Karpas-422 (cell line): Measurements from ENCODE around the gene CD300A. TPM values are rescaled to one million over a fixed set of nuclear protein-coding genes. Genes with fewer than 3 reads are reported as not detected.

ENCODE experiments used
- DNase-seq: peaks from one replicate; pipeline ENCODE4 v3.0.0-alpha.2; 2015
- H2AFZ ChIP-seq: fragments of 200-600 bp; sonication (generic); 2 replicates; pipeline ENCODE4 v1.6.1; 2014; ENCODE audit warnings: antibody characterized with exemption, low read length, mixed read lengths
- H3K27ac ChIP-seq: fragments of 200-600 bp; sonication (generic); 2 replicates; pipeline ENCODE4 v1.5.1; 2014; ENCODE audit warnings: mild to moderate bottlenecking, low read length, moderate library complexity
- H3K27me3 ChIP-seq: fragments of 200-600 bp; sonication (generic); 2 replicates; pipeline ENCODE4 v1.6.1; 2014; ENCODE audit warnings: low read length, mixed read lengths
- H3K36me3 ChIP-seq: fragments of 200-600 bp; sonication (generic); 2 replicates; pipeline ENCODE4 v1.6.1; 2014; ENCODE audit warnings: low read length, mixed read lengths; ENCODE audit not compliant: insufficient read depth
- H3K4me1 ChIP-seq: fragments of 200-600 bp; sonication (generic); 2 replicates; pipeline ENCODE4 v1.6.1; 2014; ENCODE audit warnings: mild to moderate bottlenecking, low read length, mixed read lengths
- H3K4me2 ChIP-seq: fragments of 200-600 bp; sonication (generic); 2 replicates; pipeline ENCODE4 v1.6.1; 2014; ENCODE audit warnings: low read length, low read depth, mild to moderate bottlenecking; ENCODE audit not compliant: poor library complexity, severe bottlenecking
- H3K4me3 ChIP-seq: fragments of 200-600 bp; sonication (generic); 2 replicates; pipeline ENCODE4 v1.5.1; 2014; ENCODE audit warnings: mild to moderate bottlenecking, antibody characterized with exemption, low read length, mixed read lengths
- H3K79me2 ChIP-seq: fragments of 200-600 bp; sonication (generic); 2 replicates; pipeline ENCODE4 v1.6.1; 2014; ENCODE audit warnings: mild to moderate bottlenecking, low read length, mixed read lengths
- H3K9ac ChIP-seq: fragments of 200-600 bp; sonication (generic); 2 replicates; pipeline ENCODE4 v1.6.0; 2014; ENCODE audit warnings: low read length
- H3K9me2 ChIP-seq: fragments of 200-600 bp; sonication (generic), shearing (Covaris generic); replicated peaks from 2 replicates; pipeline ENCODE4 v1.6.0; 2014; ENCODE audit warnings: mild to moderate bottlenecking, low read length, moderate library complexity; ENCODE audit not compliant: insufficient read depth
- H3K9me3 ChIP-seq: fragments of 300-700, 200-600 bp; sonication (generic); 2 replicates; pipeline ENCODE4 v1.6.1; 2014; ENCODE audit warnings: low read length, mixed read lengths
- H4K20me1 ChIP-seq: fragments of 200-600 bp; sonication (generic); 2 replicates; pipeline ENCODE4 v1.6.1; 2014; ENCODE audit warnings: mild to moderate bottlenecking, antibody characterized with exemption, low read length, low read depth; ENCODE audit not compliant: insufficient read depth
- total RNA-seq: library from RNA; depleted of rRNA; stranded (reverse); fragments of >200 nt; shearing (Covaris generic); gene quantifications from 2 replicates; pipeline ENCODE4 v1.2.3, GENCODE V29; 2014; ENCODE audit warnings: low replicate concordance

The CD300A gene
- total RNA-seq, 1 experiment from 2014 or later, result not detected

DNA sequence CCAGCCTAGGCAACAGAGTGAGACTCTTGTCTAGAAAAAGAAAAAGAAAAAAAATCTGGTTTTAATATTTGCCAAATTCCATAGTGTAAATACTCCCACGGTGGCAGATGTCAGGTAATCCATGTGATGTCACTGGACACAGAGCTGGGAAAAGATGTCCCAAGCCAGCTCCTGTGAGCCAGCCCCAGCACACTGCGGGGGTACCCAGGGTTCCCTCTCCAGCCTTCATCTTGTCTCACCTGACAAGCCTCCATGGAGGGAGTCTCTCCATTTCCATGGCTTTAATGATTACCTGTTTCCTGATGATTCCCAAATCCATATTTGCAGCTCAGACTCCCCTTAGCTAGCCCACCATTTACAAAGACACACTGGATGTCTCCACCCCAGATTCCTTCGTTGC lies 60.2 kb downstream of the CD300A start:
- Histone ChIP-seq H3K36me3 (no peaks in the 10 kb centered on the region), H3K9me3 (no peaks in the 10 kb centered on the region), H3K4me1 (peaks cover 3% of the 10 kb centered on the region; the same call in 1 of the 2 replicates), H3K79me2 (no peaks in the 10 kb centered on the region), H3K27me3 (no peaks in the 10 kb centered on the region; the same call in 1 of the 2 replicates), H3K4me2 (no peak overlapping the region), H2AFZ (no peak overlapping the region), H3K9ac (no peak overlapping the region), H3K27ac (no peak overlapping the region), H3K9me2 (no peaks in the 10 kb centered on the region), H3K4me3 (no peak overlapping the region), H4K20me1 (no peaks in the 10 kb centered on the region)
- DNase-seq, result no peak

DNA sequence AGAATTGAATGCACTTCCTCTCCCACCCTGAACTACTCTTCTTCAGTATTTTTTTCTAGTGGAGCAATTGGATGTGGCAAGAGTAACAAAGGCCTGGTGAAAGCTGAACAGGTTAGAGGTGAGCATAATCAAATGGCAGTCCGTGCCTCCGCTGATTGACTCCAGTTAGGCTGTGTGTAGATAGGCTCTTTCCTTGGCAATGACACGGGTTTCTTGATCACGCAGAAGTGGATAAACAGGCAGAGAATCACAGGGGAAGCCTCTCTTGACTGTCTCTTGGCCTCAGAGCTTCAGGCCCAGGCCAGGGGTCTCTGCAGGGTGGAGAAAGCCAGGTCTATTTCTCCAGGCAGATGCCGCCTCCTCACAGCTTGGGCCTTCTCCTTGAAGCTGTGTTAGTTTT lies 60.6 kb downstream of the CD300A start:
- H3K79me2 ChIP-seq, result no peaks in the 10 kb centered on the region
- no peaks in the 10 kb centered on the region for H3K36me3 ChIP-seq
- H3K9me2 ChIP-seq, result no peaks in the 10 kb centered on the region
- H2AFZ ChIP-seq, result no peak overlapping the region
- no peak overlapping the region for H3K4me3 ChIP-seq
- H3K4me2 ChIP-seq, result no peak overlapping the region
- H4K20me1 ChIP-seq, result no peaks in the 10 kb centered on the region
- DNase-seq, result no peak
- H3K27ac ChIP-seq, result no peak overlapping the region
- no peaks in the 10 kb centered on the region; the same call in 1 of the 2 replicates for H3K27me3 ChIP-seq
- H3K9me3 ChIP-seq, result no peaks in the 10 kb centered on the region
- H3K4me1 ChIP-seq, result peaks cover 5% of the 10 kb centered on the region; the same call in 1 of the 2 replicates
- no peak overlapping the region for H3K9ac ChIP-seq

DNA sequence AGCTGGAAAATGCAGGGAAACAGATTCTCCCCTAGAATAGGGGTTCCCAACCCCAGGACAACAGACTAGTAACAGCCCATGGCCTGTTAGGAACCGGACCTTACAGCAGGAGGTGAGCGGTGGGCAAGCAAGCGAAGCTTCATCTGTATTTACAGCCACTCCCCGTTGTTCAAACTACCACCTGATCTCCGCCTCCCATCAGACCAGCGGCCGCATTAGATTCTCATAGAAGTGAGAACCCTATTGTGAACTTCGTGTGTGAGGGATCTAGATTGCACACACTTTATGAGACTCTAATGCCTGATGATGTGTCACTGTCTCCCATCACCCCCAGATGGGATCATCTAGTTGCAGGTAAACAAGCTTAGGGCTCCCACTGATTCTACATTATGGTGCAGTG lies 61.3 kb downstream of the CD300A start:
- H3K36me3 ChIP-seq, result no peaks in the 10 kb centered on the region
- H3K79me2 ChIP-seq, result no peaks in the 10 kb centered on the region
- no peak overlapping the region for H3K9ac ChIP-seq
- no peak overlapping the region for H3K4me2 ChIP-seq
- H3K9me3 ChIP-seq, result no peaks in the 10 kb centered on the region
- H2AFZ ChIP-seq, result no peak overlapping the region
- no peaks in the 10 kb centered on the region; the same call in 1 of the 2 replicates for H3K27me3 ChIP-seq
- no peak overlapping the region for H3K4me3 ChIP-seq
- H3K27ac ChIP-seq, result no peak overlapping the region
- H3K9me2 ChIP-seq, result no peaks in the 10 kb centered on the region
- peaks cover 5% of the 10 kb centered on the region; the same call in 1 of the 2 replicates for H3K4me1 ChIP-seq
- no peaks in the 10 kb centered on the region for H4K20me1 ChIP-seq
- no peak for DNase-seq

DNA sequence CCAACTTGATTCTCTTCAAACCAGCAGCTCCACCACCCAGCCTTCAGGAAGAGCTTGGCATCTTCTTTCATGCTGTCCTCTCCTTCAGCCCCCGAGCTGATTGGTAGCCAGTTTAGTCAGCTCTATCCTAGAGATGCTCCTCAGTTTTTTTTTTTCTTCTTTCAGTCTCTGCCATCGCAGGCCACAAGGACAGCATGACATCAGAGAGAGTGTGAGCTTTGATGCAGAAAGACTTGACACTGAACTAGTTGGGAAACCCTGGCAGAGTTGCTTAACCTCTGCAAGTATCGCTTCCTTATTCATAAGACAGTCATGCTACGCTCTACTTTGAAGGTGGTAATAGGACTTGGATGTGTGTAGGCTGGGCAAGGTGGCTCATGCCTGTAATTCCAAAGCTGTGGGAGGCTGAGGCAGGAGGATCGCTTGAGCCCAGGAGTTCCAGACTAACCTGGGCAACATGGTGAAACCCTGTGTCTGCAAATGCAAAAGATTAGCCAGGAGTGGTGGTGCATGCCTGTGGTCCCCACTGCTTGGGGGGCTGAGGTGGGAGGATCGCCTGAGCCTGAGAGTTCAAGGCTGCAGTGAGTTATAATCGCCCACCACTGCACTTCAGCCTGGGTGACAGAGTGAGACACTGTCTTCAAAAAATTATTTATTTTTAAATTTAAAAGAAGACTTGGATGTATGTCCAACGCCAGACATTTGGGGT lies 62.2 kb downstream of the CD300A start:
- Histone ChIP-seq H3K9me3 (no peaks in the 10 kb centered on the region), H3K27me3 (no peaks in the 10 kb centered on the region), H3K4me3 (no peak overlapping the region), H3K27ac (no peak overlapping the region), H3K4me1 (peaks cover 5% of the 10 kb centered on the region; the same call in 1 of the 2 replicates), H2AFZ (no peak overlapping the region), H3K9ac (no peak overlapping the region), H3K4me2 (no peak overlapping the region), H3K79me2 (no peaks in the 10 kb centered on the region), H4K20me1 (no peaks in the 10 kb centered on the region), H3K36me3 (no peaks in the 10 kb centered on the region), H3K9me2 (no peaks in the 10 kb centered on the region)
- peak; percentile 61 for DNase-seq

DNA sequence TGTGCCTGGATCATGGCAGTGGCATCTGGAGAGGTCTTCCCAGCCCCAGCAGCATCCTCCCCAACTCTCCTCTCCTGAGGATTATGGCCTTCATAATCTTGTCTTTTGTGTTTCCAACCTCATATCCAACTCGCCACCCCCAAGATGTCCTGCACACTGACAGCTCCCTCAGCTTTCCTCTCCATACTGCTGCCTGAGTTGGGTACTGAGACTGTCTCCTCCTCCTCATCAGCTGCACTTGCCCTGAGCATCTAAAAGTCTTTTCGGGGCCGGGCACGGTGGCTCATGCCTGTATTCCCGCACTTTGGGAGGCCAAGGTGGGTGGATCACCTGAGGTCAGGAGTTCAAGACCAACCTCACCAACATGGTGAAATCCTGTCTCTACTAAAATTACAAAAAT lies 62.8 kb downstream of the CD300A start:
- Histone ChIP-seq H3K27me3 (no peaks in the 10 kb centered on the region), H3K4me1 (peaks cover 5% of the 10 kb centered on the region; the same call in 1 of the 2 replicates), H3K9me2 (no peaks in the 10 kb centered on the region), H3K4me3 (no peak overlapping the region), H3K36me3 (no peaks in the 10 kb centered on the region), H3K79me2 (no peaks in the 10 kb centered on the region), H3K9ac (no peak overlapping the region), H3K27ac (no peak overlapping the region), H3K9me3 (no peaks in the 10 kb centered on the region), H4K20me1 (no peaks in the 10 kb centered on the region), H3K4me2 (no peak overlapping the region), H2AFZ (no peak overlapping the region)
- DNase-seq, result no peak

GRCh38 chr17:74530831-74531150 lies 64.4 kb downstream of the CD300A start:
- H3K4me3 ChIP-seq, result no peak overlapping the region
- no peak for DNase-seq
- H3K4me2 ChIP-seq, result no peak overlapping the region
- no peak overlapping the region for H3K9ac ChIP-seq
- H3K27ac ChIP-seq, result no peak overlapping the region
- no peaks in the 10 kb centered on the region for H3K9me2 ChIP-seq
- H3K79me2 ChIP-seq, result no peaks in the 10 kb centered on the region
- no peak overlapping the region for H2AFZ ChIP-seq
- no peaks in the 10 kb centered on the region for H3K36me3 ChIP-seq
- H3K27me3 ChIP-seq, result no peaks in the 10 kb centered on the region
- peaks cover 5% of the 10 kb centered on the region; the same call in 1 of the 2 replicates for H3K4me1 ChIP-seq
- no peaks in the 10 kb centered on the region for H3K9me3 ChIP-seq
- no peaks in the 10 kb centered on the region for H4K20me1 ChIP-seq

DNA sequence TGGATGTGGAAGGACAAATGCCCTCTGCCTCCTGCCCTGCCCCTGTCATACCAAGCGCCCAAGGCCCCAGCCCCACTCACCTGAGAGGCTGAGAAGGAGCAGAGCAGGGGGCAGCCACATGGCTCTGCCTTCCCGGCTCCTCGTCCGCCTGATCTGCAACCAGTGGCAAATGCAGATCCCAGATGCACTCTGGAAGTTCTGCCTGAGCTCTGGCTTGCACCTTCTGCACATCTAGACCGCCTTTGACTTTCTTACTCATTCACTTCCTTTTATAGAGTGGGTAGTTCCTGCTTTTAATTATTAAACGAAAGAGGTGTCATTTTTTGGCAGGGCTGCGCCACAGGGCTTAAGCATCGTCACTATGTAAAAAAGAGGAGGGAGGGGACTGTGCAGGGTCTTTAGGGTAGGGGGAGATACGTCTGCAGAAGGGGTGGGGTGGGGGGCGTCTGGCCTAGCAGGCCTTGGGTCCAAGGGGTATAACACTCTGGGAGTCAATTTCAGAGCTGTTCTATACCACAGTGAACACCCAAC lies 64.9 kb downstream of the CD300A start, which contains the start of gene CD300LB:
Gene CD300LB (minus strand): TSS at position 245 of the 531 bp plus-strand sequence. CDS start 125 bp downstream, at position 120.
- Histone ChIP-seq H3K4me3 (no peak within 1 kb of the TSS), H3K36me3 (no peaks in the 10 kb centered on the region), H3K27me3 (no peaks in the 10 kb centered on the region), H3K79me2 (no peaks in the 10 kb centered on the region), H3K27ac (no peak within 1 kb of the TSS), H4K20me1 (no peaks in the 10 kb centered on the region), H3K9ac (no peak within 1 kb of the TSS), H2AFZ (no peak within 1 kb of the TSS), H3K9me3 (no peaks in the 10 kb centered on the region), H3K9me2 (no peaks in the 10 kb centered on the region), H3K4me2 (no peak within 1 kb of the TSS), H3K4me1 (peaks cover 5% of the 10 kb centered on the region; the same call in 1 of the 2 replicates)
- no peak for DNase-seq

DNA sequence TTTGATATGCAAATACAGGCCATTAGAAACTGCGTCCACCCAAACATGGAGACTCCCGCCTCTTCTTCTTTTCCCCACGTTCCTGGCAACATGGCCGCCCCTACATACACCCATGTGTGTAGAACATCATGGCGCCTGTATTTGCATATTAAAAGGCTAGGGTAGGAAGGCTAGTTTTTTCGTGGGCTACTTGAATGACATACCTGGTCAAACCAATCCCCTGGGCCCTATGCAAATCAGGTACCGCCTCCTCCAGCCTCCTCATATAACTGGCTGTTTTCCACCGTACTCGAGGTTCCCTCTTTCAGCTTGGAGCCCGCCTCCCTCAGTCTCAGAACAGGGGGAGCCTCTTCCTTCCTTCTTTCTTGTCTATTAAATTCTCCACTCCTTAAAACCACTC lies 65.7 kb downstream of the CD300A start:
- Histone ChIP-seq H3K4me2 (no peak overlapping the region), H3K9ac (no peak overlapping the region), H3K9me2 (no peaks in the 10 kb centered on the region), H3K9me3 (no peaks in the 10 kb centered on the region), H3K4me1 (peaks cover 5% of the 10 kb centered on the region; the same call in 1 of the 2 replicates), H3K36me3 (no peaks in the 10 kb centered on the region), H3K79me2 (no peaks in the 10 kb centered on the region), H3K4me3 (no peak overlapping the region), H3K27ac (no peak overlapping the region), H2AFZ (no peak overlapping the region), H4K20me1 (no peaks in the 10 kb centered on the region), H3K27me3 (no peaks in the 10 kb centered on the region)
- peak; percentile 53 for DNase-seq
